ENCODE results near the gene NEDD4L. TPM values are rescaled to one million over a fixed set of nuclear protein-coding genes. Genes with fewer than 3 reads are reported as not detected.

Gene NEDD4L
- total RNA-seq, 1 donor from 2014 or later: 209 TPM

DNA sequence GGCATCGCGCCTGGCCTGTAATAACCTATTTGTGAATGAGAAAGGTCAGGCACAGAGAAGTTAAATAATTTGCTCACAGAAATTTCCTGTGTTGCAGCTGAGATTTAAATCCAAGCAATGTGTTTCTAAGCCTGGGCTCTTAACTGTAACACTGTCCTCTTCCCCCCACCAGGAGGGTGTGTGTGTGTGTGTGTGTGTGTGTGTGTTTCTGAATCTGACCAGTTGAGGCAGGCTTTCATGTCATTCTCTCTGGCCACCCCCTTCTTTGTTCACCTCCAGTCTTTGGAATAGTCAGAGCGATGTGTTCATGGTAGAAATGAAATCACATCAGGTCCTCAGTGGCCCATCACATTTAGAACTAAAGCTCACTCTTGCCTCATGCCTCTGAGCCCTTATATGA lies 81.2 kb downstream of the NEDD4L start:
- no peak for DNase-seq
- Mint-ChIP-seq H3K27me3 (ENCODE audit: unreplicated experiment) (peaks cover 3% of the 10 kb centered on the region), H3K27ac (ENCODE audit: unreplicated experiment) (no peak overlapping the region)

DNA sequence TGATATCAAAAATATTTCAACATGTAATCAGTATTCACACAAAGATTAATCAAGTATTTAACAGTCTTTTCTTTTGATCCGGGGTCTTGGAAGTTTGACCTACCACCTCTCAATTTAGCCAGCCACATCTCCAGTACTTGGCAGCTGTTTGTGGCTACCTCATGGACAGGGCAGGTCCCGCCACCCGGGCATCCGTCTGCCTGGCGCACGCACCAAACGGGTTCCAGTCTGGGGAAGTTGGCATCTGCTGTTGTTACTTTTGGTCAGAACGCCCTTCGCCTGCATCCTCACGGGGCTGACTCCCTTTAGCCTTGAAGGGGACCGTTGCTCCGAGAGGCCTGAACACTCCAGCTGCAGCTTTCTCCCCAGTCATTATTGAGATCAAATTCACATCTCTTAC lies 81.7 kb downstream of the NEDD4L start:
- Mint-ChIP-seq H3K9me3 (ENCODE audit: unreplicated experiment) (peaks cover 7% of the 10 kb centered on the region), H3K27me3 (ENCODE audit: unreplicated experiment) (peaks cover 3% of the 10 kb centered on the region), H3K4me3 (ENCODE audit: unreplicated experiment) (no peak overlapping the region), H3K4me1 (ENCODE audit: low read depth, unreplicated experiment) (peaks cover 22% of the 10 kb centered on the region), H3K36me3 (ENCODE audit: unreplicated experiment) (peaks cover 6% of the 10 kb centered on the region), H3K27ac (ENCODE audit: unreplicated experiment) (no peak overlapping the region)
- TF ChIP-seq, protein P1, sequence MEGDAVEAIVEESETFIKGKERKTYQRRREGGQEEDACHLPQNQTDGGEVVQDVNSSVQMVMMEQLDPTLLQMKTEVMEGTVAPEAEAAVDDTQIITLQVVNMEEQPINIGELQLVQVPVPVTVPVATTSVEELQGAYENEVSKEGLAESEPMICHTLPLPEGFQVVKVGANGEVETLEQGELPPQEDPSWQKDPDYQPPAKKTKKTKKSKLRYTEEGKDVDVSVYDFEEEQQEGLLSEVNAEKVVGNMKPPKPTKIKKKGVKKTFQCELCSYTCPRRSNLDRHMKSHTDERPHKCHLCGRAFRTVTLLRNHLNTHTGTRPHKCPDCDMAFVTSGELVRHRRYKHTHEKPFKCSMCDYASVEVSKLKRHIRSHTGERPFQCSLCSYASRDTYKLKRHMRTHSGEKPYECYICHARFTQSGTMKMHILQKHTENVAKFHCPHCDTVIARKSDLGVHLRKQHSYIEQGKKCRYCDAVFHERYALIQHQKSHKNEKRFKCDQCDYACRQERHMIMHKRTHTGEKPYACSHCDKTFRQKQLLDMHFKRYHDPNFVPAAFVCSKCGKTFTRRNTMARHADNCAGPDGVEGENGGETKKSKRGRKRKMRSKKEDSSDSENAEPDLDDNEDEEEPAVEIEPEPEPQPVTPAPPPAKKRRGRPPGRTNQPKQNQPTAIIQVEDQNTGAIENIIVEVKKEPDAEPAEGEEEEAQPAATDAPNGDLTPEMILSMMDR (IDR thresholded peaks at IDR 0.05; ENCODE audit: partially characterized antibody, unreplicated experiment): no peak
- no peak for DNase-seq

More for the DNA sequence above, 81.2 kb downstream of the NEDD4L start:
- Mint-ChIP-seq H3K9me3 (ENCODE audit: unreplicated experiment) (peaks cover 7% of the 10 kb centered on the region), H3K4me1 (ENCODE audit: low read depth, unreplicated experiment) (peaks cover 22% of the 10 kb centered on the region), H3K36me3 (ENCODE audit: unreplicated experiment) (peaks cover 6% of the 10 kb centered on the region), H3K4me3 (ENCODE audit: unreplicated experiment) (no peak overlapping the region)
- TF ChIP-seq, protein P1 (IDR thresholded peaks at IDR 0.05; ENCODE audit: partially characterized antibody, unreplicated experiment): no peak

DNA sequence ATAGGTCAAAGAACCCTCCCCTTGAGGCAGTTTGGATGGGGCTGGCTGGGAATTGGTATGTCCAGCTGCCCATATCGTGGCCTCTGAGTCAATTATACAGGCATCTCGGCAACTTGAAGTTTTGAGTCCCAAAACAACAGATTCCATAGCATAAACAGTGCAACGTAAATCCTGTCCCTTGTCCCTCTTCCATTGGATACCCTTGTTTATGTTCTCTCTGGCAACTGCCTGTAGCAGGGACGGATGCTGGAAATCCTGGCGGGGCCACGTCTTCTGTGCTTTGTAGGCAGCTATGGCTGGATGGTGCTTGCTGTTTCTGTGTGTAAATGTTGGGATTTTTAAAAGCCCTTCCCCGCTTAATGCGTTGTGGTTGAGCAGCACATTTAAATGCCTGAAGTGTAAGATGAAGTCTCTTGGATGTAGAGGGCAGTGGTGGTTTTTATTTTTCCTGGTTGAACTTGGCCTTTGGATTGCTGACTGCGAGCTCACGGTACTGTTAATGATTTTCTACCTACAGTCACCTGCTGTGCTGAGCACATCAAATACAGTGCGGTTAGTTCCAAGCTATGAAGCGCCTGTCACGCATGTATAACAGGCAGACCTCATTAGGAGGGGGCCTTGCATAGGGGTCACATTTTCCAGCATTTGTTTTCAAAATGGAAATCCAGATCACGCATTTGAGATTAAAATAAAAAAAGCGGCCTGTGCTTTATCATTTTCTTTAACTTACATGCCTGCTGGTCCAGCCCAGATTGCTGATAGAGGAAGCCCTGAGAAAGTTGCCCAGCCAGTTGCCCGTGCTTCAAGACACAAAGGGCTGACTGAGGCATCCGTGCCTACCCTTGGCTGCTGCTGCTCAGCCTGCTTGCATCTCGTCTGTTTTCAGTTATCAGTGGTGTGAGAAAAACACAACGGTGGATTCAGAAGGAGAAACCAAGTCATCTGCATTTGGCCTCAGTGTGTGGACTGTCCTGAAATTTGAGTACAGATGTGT lies 84.7 kb downstream of the NEDD4L start:
- Mint-ChIP-seq H3K27ac (ENCODE audit: unreplicated experiment) (no peak overlapping the region), H3K36me3 (ENCODE audit: unreplicated experiment) (peaks cover under 1% of the 10 kb centered on the region)

DNA sequence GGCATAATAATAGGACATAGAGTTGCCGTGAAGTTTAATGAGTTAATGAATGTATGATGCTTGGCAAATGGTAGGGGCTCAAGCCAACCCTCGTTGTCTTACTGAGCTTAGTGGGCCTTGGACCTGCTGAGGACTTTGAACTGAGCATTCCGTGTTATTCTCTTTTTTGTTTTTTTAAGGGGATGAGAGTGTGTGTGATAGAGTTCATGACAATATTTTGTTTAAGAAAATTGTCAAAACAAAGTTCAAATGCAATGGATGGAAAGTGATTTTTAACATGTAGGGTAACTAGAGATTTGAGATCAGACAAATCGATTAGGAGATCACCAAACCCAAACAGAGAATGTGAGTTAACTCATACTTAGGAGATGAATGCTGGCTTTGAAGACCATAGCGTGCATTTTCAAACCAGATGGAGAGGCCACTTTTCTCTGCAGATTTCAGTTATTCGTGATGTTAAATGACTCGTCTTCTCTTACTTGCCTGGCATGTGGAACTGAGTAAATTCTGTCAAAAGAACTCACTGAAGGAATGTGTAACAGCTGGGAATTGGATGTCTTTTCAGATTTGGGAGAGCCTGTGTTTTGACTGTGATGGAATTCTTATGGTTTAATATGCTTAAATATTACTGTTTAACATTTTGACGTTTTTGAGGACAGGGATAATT lies 88.7 kb downstream of the NEDD4L start:
- peaks cover 2% of the 10 kb centered on the region for H3K27me3 Mint-ChIP-seq (ENCODE audit: unreplicated experiment)
- H3K4me3 Mint-ChIP-seq (ENCODE audit: unreplicated experiment): no peak overlapping the region
- DNase-seq: no peak
- peaks cover 3% of the 10 kb centered on the region for H3K4me1 Mint-ChIP-seq (ENCODE audit: low read depth, unreplicated experiment)
- no peaks in the 10 kb centered on the region for H3K36me3 Mint-ChIP-seq (ENCODE audit: unreplicated experiment)
- no peaks in the 10 kb centered on the region for H3K9me3 Mint-ChIP-seq (ENCODE audit: unreplicated experiment)
- no peak overlapping the region for H3K27ac Mint-ChIP-seq (ENCODE audit: unreplicated experiment)
- TF ChIP-seq, protein P1 (IDR thresholded peaks at IDR 0.05; ENCODE audit: partially characterized antibody, unreplicated experiment): no peak

More for the DNA sequence above, 84.7 kb downstream of the NEDD4L start:
- no peak for DNase-seq
- Mint-ChIP-seq H3K4me1 (ENCODE audit: low read depth, unreplicated experiment) (peaks cover 16% of the 10 kb centered on the region), H3K27me3 (ENCODE audit: unreplicated experiment) (peaks cover 3% of the 10 kb centered on the region), H3K9me3 (ENCODE audit: unreplicated experiment) (peaks cover 6% of the 10 kb centered on the region), H3K4me3 (ENCODE audit: unreplicated experiment) (no peak overlapping the region)
- TF ChIP-seq, protein P1 (IDR thresholded peaks at IDR 0.05; ENCODE audit: partially characterized antibody, unreplicated experiment): no peak
